AG04449 (cell line): ENCODE measurements around the gene DCT.
"Not testable (repeated sequence)": the region's sequence is repeated elsewhere in the genome, so short reads cannot be mapped to it uniquely, and the experiment has no call there.

Experiments used
- CTCF ChIA-PET: fragments of 350-600 bp; formaldehyde crosslinking; extraction: SDS; loops from one replicate; lab custom pipeline; 2021; ENCODE audit warnings: antibody characterized with exemption; lab: Yijun Ruan, JAX
- POLR2A ChIA-PET: fragments of 400-600, 350-600 bp; formaldehyde crosslinking; extraction: SDS; loops from one replicate; lab custom pipeline; 2020; ENCODE audit warnings: antibody characterized with exemption, inconsistent platforms; lab: Yijun Ruan, JAX
- DNase-seq: peaks from one replicate; pipeline ENCODE4 v3.0.0-alpha.2; 2010; ENCODE audit warnings: low read depth, low spot score
- H3K4me3 ChIP-seq: 2 replicates; pipeline ENCODE4 v1.5.1; 2011; ENCODE audit warnings: low read depth, mild to moderate bottlenecking, control low read depth, low read length
- CTCF ChIP-seq: IDR thresholded peaks from one replicate; pipeline ENCODE4 v1.5.1; 2011; ENCODE audit warnings: mild to moderate bottlenecking, moderate library complexity, low read length, control low read depth, inconsistent platforms; ENCODE audit not compliant: insufficient read depth; ENCODE audit errors: missing control alignments

DCT gene

GRCh38 chr13:94515374-94515773, 35.9 kb upstream of the DCT start:
- POLR2A ChIA-PET: no interaction called here
- H3K4me3 ChIP-seq: no peak overlapping the region
- TF ChIP-seq CTCF: no peak
- no peak for DNase-seq
- CTCF ChIA-PET: no interaction called here

GRCh38 chr13:94513026-94513425, 33.5 kb upstream of the DCT start:
- no peak for DNase-seq
- TF ChIP-seq CTCF: no peak
- no peak overlapping the region for H3K4me3 ChIP-seq
- ChIA-PET POLR2A (no interaction called here), CTCF (no interaction called here)

GRCh38 chr13:94505730-94506129, 26.2 kb upstream of the DCT start:
- CTCF ChIA-PET: no interaction called here
- DNase-seq: no peak
- TF ChIP-seq CTCF: no peak
- POLR2A ChIA-PET: no interaction called here
- H3K4me3 ChIP-seq: no peak overlapping the region

GRCh38 chr13:94503851-94504250, 24.4 kb upstream of the DCT start:
- CTCF ChIA-PET: interaction anchor here (0.8 kb wide), 1 partner anchor 43 kb away, joined by 3 read pairs; no protein-coding TSS in a partner anchor
- no peak for DNase-seq
- POLR2A ChIA-PET: no interaction called here
- no peak overlapping the region for H3K4me3 ChIP-seq
- no peak for TF ChIP-seq CTCF

- CTCF ChIA-PET, DNase-seq, POLR2A ChIA-PET, H3K4me3 ChIP-seq: not testable (repeated sequence)
Observed at GRCh38 chr13:94498831-94499230, 19.3 kb upstream of the DCT start.

- POLR2A ChIA-PET: no interaction called here
- no peak for DNase-seq
- H3K4me3 ChIP-seq: no peak overlapping the region
- CTCF ChIA-PET: no interaction called here
- TF ChIP-seq CTCF: no peak
Observed at GRCh38 chr13:94495806-94496205, 16.3 kb upstream of the DCT start.

GRCh38 chr13:94494026-94494425, 14.5 kb upstream of the DCT start:
- DNase-seq: no peak
- POLR2A ChIA-PET: no interaction called here
- CTCF ChIA-PET: no interaction called here
- no peak overlapping the region for H3K4me3 ChIP-seq
- TF ChIP-seq CTCF: no peak
